ENCODE data around the gene SLC22A17. TPM values are rescaled to one million over a fixed set of nuclear protein-coding genes. Genes with fewer than 3 reads are reported as not detected.

Gene SLC22A17
- total and polyA plus RNA-seq, 2 of the 4 experiments (the other 2 are of a cell fraction) = 6.6 to 36.0 TPM

- in situ Hi-C loops (cut with MboI; ENCODE audit: low sequenced_read_pairs) (loop anchor here (10.0 to 25.0 kb wide), 4 partner anchors 192 to 1131 kb away; partner anchors contain the start of genes CBLN3, CEBPE, EMC9 and FITM1), dilution Hi-C loops (cut with HindIII; ENCODE audit: low sequenced_read_pairs, unreplicated experiment) (no loop called here), intact Hi-C loops (cut with micrococcal nuclease) (loop anchor here (10.0 kb wide), 1 partner anchor 752 kb away; no protein-coding TSS in a partner anchor)
- Histone ChIP-seq H3K23ac (ENCODE audit: low read depth, low read length) (peak within 1 kb of the TSS; percentile 61; the same call in 1 of the 2 replicates), H3K27me3 (ENCODE audit: control insufficient read depth, insufficient read depth, low read length) (no peaks in the 10 kb centered on the region), H2AK9ac (replicated peaks; ENCODE audit: low read depth, low read length, poor library complexity) (peak within 1 kb of the TSS; percentile 91), H3K4me2 (ENCODE audit: low read depth, low read length) (peak within 1 kb of the TSS; percentile 87), H3K79me1 (ENCODE audit: low read depth in 1 of 2, low read length in 2 of 2) (peaks cover 20 to 52% of the 10 kb centered on the region in 2 experiments), H2AFZ (replicated peaks; ENCODE audit: low read length, poor library complexity) (peak within 1 kb of the TSS; percentile 94), H4K91ac (ENCODE audit: insufficient read depth, low read depth, low read length) (peak within 1 kb of the TSS; percentile 81), H4K20me1 (ENCODE audit: insufficient read depth, low read length) (peaks cover 31% of the 10 kb centered on the region), H3K4me3 (ENCODE audit: insufficient read depth, low read depth, low read length) (peak within 1 kb of the TSS; percentile 87), H3K9me1 (ENCODE audit: insufficient read depth, low read length) (peaks cover 20% of the 10 kb centered on the region; the same call in 1 of the 2 replicates), H2BK5ac (ENCODE audit: low read depth, low read length, poor library complexity, severe bottlenecking) (peak within 1 kb of the TSS; percentile 86), H3K27ac (ENCODE audit: insufficient read depth, low read length) (peak within 1 kb of the TSS; percentile 95), H2AK5ac (ENCODE audit: low read depth, low read length) (peak within 1 kb of the TSS; percentile 76), H3K18ac (ENCODE audit: low read depth, low read length) (peak within 1 kb of the TSS; percentile 50), H2BK20ac (ENCODE audit: low read depth, low read length) (no peak within 1 kb of the TSS), H3K36me3 (ENCODE audit: control insufficient read depth, insufficient read depth, low read length) (peaks cover 32% of the 10 kb centered on the region), H4K5ac (ENCODE audit: low read depth, low read length) (peak within 1 kb of the TSS; percentile 99), H3K14ac (replicated peaks; ENCODE audit: low read depth, low read length) (peak within 1 kb of the TSS; percentile 90), H3K56ac (ENCODE audit: extremely low read depth, insufficient read depth, low read length) (peak within 1 kb of the TSS; percentile 81), H3K9me3 (ENCODE audit: control insufficient read depth, insufficient read depth, low read length) (no peaks in the 10 kb centered on the region), H3K4ac (ENCODE audit: low read depth, low read length) (peak within 1 kb of the TSS; percentile 83), H4K8ac (ENCODE audit: low read depth in 2 of 2, low read length in 2 of 2) (peak within 1 kb of the TSS; percentile 92 to 97), H3K4me1 (ENCODE audit: control insufficient read depth, insufficient read depth, low read length) (peaks cover 19% of the 10 kb centered on the region), H2BK120ac (ENCODE audit: low read depth, low read length) (peak within 1 kb of the TSS; percentile 7), H2BK15ac (ENCODE audit: low read depth, low read length) (peak within 1 kb of the TSS; percentile 26; the same call in 1 of the 3 replicates), H3K9ac (ENCODE audit: low read depth, low read length) (peak within 1 kb of the TSS; percentile 92)
- WGBS, 2 experiments (ENCODE audit: extremely low coverage in 2 of 2, insufficient read length in 1 of 2) = 0% methylated on average over 9 of the region's 24 CpGs; no CpG with 5 or more reads in 1 of the 2 experiments
- ChIA-PET CTCF (interaction anchor here (1.2 kb wide), 1 partner anchor 186 kb away, joined by 4 read pairs; no protein-coding TSS in a partner anchor), POLR2A (ENCODE audit: unreplicated experiment) (interaction anchor here (0.5 to 1.2 kb wide), 6 partner anchors 14 to 818 kb away, joined by 3 to 9 read pairs (median 3); partner anchors contain the start of genes HAUS4 and PABPN1)
- TF ChIP-seq FOS (IDR thresholded peaks at IDR 0.05; ENCODE audit: low read depth, low read length) (0 out of 2 replicates have a peak, but pooled peaks have one; percentile 5), CTCF (conservative IDR thresholded peaks at IDR 0.05; ENCODE audit: low read depth, low read length) (no peak), MAFK (IDR thresholded peaks at IDR 0.05; ENCODE audit: low read depth, low read length) (no peak), RAD21 (IDR thresholded peaks at IDR 0.05; ENCODE audit: low read length) (no peak), SMC3 (IDR thresholded peaks at IDR 0.05; ENCODE audit: low read depth, low read length) (no peak), ELK1 (IDR thresholded peaks at IDR 0.05; ENCODE audit: borderline replicate concordance, low read depth, low read length) (no peak), POLR2A (IDR thresholded peaks at IDR 0.05; ENCODE audit: low read depth, low read length) (peak; percentile 79), MXI1 (IDR thresholded peaks at IDR 0.05; ENCODE audit: borderline replicate concordance, low read depth, low read length) (0 out of 2 replicates have a peak, but pooled peaks have one; percentile 16), RCOR1 (IDR thresholded peaks at IDR 0.05; ENCODE audit: insufficient replicate concordance, low read length) (no peak), MAZ (IDR thresholded peaks at IDR 0.05; ENCODE audit: borderline replicate concordance, low read depth, low read length) (peak; percentile 100), CHD1 (IDR thresholded peaks at IDR 0.05; ENCODE audit: low read depth, low read length) (no peak)
- DNase-seq (peak; percentile 84), ATAC-seq (ENCODE audit: low read depth) (peak; percentile 67)
- no TSS peak for BruUV-seq (replicated peaks)
Observed at GRCh38 chr14:23306412-23307145, 46.1 kb downstream of the SLC22A17 start, which contains the start of gene BCL2L2. BCL2L2 (plus strand) TSS chr14:23306833; CDS start chr14:23307768, 935 bp downstream.
